ENCODE results near the gene ATP6V1F.
"Not testable (repeated sequence)": the region's sequence is repeated elsewhere in the genome, so short reads cannot be mapped to it uniquely, and the experiment has no call there.

Gene ATP6V1F

GRCh38 chr7:128903621-128904361 lies 41.1 kb downstream of the ATP6V1F start:
- DNase-seq = no peak

DNA sequence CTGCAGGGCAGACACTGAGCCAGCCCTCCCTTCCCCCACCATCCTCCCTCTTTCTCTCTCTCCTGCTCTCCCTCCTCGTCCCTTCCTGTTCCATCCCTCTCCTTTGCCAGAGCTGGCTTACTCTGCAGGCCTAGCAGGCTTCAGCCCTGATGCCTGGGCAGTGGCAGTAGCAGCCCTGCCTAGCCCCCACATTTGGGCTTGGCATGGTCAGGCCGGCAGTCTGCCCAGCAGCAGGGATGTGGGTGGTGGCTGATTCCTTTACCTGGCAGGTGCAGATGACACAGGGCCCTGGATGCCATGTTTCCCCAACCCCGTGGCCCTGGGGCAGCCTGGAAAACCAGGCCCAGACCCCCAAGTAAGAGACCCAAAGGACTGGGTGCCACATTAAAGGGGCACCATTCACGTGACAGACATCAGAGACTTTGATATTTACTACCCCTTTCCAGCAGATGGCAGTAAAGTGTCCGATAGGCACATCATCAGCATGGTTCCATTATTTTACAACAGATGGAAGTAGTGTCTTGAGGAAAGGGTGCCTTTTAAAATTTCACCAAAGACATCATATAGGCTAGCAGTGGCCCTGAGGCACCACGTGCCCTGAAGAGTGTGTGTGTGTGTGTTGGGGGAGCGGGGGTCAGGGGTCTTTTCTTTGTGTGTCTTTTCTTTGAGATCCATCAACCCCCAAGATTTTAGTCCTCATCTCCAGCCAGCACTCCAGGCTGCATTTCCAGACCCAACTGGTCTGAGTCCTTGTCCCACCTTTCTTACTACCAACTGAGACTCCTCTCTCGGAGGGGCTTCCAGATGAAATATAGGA lies 41.9 kb downstream of the ATP6V1F start:
- no peak for DNase-seq

DNA sequence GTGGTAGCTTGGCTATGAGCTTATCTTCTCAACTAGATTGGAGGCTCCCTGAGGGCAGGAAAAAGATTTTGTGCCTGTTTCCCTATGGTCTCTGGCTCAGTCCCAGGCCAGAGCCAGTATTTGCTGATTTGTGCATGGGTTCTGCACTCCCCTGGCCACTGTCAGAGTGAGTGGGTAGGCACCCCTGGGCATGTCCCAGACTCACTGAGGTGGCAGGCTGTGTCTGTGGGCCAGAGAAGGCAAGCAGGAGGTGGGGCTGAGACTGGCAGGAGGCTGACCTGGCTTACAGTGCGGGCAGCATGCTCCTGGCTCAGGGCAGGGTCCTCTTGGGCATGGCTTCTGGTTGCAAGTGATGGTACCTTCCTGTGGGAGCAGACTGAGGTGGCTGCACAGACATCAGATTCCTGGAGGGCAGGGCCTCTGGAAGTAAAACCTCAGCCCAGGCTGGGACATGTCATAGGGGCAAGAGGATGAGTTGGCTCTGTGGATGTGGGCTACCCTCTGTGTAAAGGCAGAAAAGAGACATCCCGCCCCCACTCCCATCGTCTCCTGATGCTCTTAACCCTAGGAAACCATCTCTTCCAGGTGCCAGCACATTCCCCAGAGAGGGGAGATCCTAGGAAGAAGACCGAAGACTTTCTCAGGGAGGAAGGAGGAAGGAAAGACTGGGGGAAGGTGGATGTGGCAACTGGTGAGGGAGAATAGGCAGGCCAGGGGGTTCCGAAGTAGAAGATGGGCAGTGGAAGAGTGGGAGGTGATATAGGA lies 43.5 kb downstream of the ATP6V1F start:
- no peak for DNase-seq

DNA sequence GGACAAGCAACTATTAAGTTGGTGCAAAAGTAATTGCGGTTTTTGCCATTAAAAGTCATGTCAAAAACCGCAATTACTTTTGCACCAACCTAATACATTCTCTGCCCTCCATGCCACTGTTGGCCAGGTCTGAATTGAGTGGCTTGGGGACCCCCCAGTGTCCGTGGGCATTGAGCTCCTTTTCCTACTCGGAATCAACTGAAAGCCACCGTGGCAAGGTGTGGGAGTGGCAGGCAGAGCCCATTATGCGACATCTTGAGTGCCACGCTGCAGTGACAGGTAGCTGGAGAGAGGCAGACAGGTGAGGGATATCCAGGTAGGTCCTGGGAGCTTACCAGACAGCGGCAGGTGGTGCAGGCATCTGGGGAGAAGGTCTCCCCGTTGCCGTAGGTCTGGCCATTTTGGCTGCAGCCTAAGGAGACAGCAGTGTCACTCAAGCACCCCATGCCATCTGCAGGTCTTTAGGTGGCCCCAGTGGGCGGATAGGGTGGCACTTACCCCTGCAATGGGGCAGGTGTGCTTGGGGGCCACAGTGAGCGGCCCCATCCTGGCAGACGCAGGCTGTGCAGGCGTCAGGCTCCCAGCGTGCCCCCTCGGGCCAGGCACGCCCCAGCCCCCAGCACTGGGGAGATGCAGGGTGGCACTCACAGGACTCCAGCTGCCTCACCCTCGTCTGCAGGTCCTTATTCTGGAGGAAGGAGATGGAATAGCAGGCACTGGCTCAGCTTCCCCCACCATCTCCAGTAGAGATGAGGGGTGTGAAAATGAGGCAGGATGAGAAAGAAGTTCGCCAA lies 44.3 kb downstream of the ATP6V1F start:
- DNase-seq = no peak

- DNase-seq = no peak
Measured at GRCh38 chr7:128908750-128909624, 46.3 kb downstream of the ATP6V1F start.

GRCh38 chr7:128909625-128910568 lies 47.2 kb downstream of the ATP6V1F start:
- no peak for DNase-seq

DNA sequence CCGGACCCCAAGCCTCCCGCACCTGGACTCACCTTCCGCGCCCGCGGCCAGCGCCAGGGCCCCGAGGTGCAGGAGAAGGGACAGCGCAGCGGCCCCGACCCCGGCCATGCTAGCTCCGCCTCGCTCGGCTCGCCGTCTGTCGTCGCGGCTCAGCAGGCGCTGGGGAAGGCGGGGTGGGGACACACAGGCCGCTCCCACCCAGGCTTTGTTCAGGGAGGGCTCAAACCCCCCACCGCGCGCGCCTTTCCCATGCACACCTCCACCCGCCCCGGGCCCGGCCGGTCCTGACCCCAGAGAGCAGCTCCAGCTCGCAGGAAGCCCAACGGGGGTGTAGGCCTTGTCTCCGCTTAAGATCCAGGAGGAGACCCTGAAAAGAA lies 47.9 kb downstream of the ATP6V1F start, which contains the start of gene KCP:
KCP (minus strand) TSS at position 141 of the 377 bp plus-strand sequence; CDS start at position 108, 33 bp downstream.
- DNase-seq = no peak

DNA sequence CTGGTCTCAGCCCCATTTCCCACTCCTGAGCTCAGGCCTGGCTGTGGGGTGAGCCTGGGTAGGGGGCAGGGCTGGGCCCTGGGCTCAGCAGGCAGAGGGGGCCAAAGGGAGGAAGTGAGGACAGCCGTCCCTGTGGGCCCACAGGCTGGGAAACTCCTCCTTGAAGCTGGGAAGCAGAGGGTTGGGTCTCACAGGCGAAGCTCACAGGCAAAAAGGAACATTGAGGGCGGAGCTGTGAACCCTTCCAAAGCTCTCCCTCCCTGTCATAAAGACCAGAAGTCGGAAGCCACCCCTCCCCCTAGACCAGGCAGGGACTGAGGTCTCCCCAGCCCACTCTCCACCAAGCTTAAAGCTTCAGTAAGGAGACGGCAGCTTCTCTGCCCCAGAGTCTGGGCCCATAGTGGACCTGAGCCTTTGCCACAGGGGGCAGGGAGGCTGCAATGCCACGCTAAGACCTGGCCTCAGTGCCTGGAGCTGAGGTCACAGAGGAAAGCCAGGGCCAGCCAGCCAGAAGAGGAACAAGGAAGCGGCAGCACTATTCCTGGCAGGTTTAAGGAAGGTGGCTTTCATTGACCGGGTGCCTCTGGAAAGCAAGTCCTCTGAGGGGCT lies 48.9 kb downstream of the ATP6V1F start:
- DNase-seq = no peak

DNA sequence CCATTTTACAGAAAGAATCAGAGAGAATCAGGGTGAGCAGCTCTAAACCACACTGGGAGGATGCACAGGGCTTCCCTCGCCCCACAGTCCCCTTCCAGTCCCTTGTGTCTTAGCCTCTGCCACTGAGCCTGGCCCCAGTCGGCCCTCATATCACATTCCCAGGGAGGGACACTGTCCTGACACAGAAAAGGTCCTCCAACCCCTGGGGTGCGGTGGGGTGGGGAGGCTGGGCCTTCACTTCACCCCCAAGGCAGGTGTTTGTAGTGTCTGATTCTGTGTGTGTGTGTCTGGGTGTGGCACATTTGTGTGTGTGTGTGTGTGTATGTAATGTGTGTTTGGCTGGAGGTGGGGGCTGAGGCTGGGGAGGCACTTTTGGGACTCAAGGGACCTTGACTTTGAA lies 49.6 kb downstream of the ATP6V1F start:
- no peak for DNase-seq

GRCh38 chr7:128912709-128913495 lies 50.2 kb downstream of the ATP6V1F start:
- not testable (repeated sequence) for DNase-seq

DNA sequence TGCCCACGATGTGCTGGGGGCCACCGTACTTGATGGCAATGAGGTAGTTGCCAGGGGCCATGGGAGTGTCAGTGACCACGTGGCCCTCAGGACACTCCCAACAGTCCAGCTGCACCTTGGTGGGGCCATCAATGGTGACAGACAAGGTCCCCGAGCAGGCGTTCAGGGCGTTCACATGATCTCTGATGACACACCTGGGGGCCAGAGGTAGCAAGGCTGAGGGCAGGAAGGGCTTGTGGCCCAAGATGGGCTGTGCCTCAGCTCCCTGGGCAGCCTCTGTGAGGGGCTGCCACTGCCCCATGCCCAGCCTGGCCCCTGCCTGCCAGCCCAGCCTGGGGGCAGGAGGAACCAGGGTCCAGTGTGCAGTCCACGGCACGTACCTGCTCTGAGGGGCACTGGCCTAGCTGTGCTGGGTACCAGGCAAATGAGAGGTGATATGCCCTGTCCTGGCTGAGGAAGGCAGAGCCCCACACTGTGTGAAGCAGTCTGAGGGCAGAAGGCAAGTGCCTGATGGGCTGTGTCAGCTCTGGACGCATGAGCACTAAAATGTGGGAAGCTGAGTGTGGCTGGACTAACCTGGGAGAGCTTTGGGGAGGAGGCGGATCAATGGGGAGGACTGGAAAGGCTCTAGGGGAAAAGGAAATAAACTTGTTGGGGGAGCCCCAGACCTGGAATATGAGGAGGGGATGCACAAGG lies 51.4 kb downstream of the ATP6V1F start:
- DNase-seq = no peak

- DNase-seq = no peak
Measured at GRCh38 chr7:128914566-128915151, 52.0 kb downstream of the ATP6V1F start.

- no peak for DNase-seq
Measured at GRCh38 chr7:128915271-128915819, 52.7 kb downstream of the ATP6V1F start.
